Right lobe of liver (tissue), 6 donors: ENCODE measurements around the gene UROS. TPM values are rescaled to one million over a fixed set of nuclear protein-coding genes. Genes with fewer than 3 reads are reported as not detected.

Experiments used
- ATAC-seq, 4 donors: fragments of 200-7000 bp; cut with Tn5 transposase; one replicate each; pipeline ENCODE4 v1.9.1; 2020; ENCODE audit warnings: mild to moderate bottlenecking in 4 of 4, moderate library complexity in 4 of 4
- DNase-seq, 3 donors: peaks; one replicate each; pipeline ENCODE4 v3.0.0-alpha.2; 2020
- H3K27ac ChIP-seq, 3 donors: fragments of 200-600 bp; one replicate each; pipeline ENCODE4 v1.8.0; 2022
- H3K27me3 ChIP-seq, 2 donors: fragments of 200-600 bp; one replicate each; pipeline ENCODE4 v1.8.0; 2022
- H3K36me3 ChIP-seq, 4 donors: fragments of 200-600 bp; sonication (generic) in 1 of 4; one replicate each; pipeline versions ENCODE4 v1.5.1 to v1.8.0; 2017 to 2022; ENCODE audit warnings: control low read depth in 1 of 4
- H3K4me1 ChIP-seq, 4 donors: fragments of 200-600 bp; sonication (generic) in 1 of 4; one replicate each; pipeline versions ENCODE4 v1.5.1 to v1.8.0; 2017 to 2022; ENCODE audit warnings: control low read depth in 1 of 4
- H3K4me3 ChIP-seq, 3 donors: fragments of 200-600 bp; one replicate each; pipeline ENCODE4 v1.8.0; 2022
- H3K9me3 ChIP-seq, 4 donors: fragments of 200-600 bp; sonication (generic) in 1 of 4; one replicate each; pipeline versions ENCODE4 v1.5.1 to v1.8.0; 2017 to 2022; ENCODE audit warnings: control low read depth in 1 of 4
- POLR2A ChIP-seq: fragments of 450-650 bp; IDR thresholded peaks from one replicate; pipeline ENCODE4 v1.6.1; 2017; ENCODE audit warnings: antibody characterized with exemption, mild to moderate bottlenecking
- WGBS: methylation state at CpG from one replicate; pipeline ENCODE4 v1.1.6; 2018; ENCODE audit warnings: low coverage, low lambda C conversion rate; ENCODE audit not compliant: insufficient coverage; ENCODE audit errors: missing lambda C conversion rate; 5-methylcytosine and 5-hydroxymethylcytosine counted together
- intact Hi-C, 2 donors: fragments of 100-400 bp; cut with DNase I; formaldehyde crosslinking; loops; one replicate each; pipeline versions ENCODE4 v1.11.2 to v1.14.1; 2022
- total RNA-seq, 6 experiments: library from RNA; depleted of rRNA in 2 of 6; stranded (reverse); fragments of >200 nt in 2 of 6; fragmentation: NEBNext Ultra II Directional in 3 of 6; extraction: Animal tissue kit (Norgen Biotek cat#: 25700) in 3 of 6; gene quantifications; one replicate each; pipeline versions ENCODE4 v1.1.0 to v1.2.4, GENCODE V29; 2016 to 2023
- TF ChIP-seq, protein P1 (sequence below), 4 donors: fragments of 200-600 bp in 3 of 4; fragments of 450-650 bp in 1 of 4; IDR thresholded peaks; one replicate each; pipeline versions ENCODE4 v1.5.1 to v1.8.0; 2016 to 2022; ENCODE audit warnings: antibody characterized with exemption in 4 of 4, mild to moderate bottlenecking in 2 of 4
- donor health status: DM: no; HTN: yes; CAD: no.
- donor health status: DM: no; HTN: no; CAD: no.
- donor health status: DM: no; HTN: no; CAD: no.
- donor health status: DM: no; HTN: yes; CAD: no.
- donor health status: DM: no; HTN: yes; CAD: no.

Gene UROS
- total RNA-seq, 6 experiments from 2014 or later, result 23.5 to 52.5 (median 28.3) TPM

DNA sequence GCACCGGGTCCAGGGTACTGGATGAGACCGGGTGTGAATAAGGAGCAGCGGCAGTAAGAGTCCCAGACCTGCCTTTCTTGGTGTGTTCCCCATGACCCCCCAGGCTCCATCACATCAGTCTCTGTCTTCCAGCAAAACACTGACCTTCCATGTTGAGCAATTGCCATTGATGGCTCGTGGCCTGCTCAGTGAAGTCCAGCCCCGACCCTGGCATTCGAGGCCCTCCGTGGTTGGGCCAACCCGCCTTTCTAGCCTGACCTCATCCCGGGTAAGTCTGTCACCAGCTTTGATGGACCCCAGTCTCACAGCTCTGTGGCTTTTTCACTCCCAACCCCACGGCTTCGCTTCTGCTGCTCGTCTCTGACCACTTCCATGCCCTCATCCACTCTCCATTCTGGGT, 53.9 kb downstream of the UROS start:
- TF ChIP-seq, protein P1, sequence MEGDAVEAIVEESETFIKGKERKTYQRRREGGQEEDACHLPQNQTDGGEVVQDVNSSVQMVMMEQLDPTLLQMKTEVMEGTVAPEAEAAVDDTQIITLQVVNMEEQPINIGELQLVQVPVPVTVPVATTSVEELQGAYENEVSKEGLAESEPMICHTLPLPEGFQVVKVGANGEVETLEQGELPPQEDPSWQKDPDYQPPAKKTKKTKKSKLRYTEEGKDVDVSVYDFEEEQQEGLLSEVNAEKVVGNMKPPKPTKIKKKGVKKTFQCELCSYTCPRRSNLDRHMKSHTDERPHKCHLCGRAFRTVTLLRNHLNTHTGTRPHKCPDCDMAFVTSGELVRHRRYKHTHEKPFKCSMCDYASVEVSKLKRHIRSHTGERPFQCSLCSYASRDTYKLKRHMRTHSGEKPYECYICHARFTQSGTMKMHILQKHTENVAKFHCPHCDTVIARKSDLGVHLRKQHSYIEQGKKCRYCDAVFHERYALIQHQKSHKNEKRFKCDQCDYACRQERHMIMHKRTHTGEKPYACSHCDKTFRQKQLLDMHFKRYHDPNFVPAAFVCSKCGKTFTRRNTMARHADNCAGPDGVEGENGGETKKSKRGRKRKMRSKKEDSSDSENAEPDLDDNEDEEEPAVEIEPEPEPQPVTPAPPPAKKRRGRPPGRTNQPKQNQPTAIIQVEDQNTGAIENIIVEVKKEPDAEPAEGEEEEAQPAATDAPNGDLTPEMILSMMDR (IDR thresholded peaks at IDR 0.05), result no peak
- no peak for TF ChIP-seq POLR2A
- DNase-seq, result no peak

DNA sequence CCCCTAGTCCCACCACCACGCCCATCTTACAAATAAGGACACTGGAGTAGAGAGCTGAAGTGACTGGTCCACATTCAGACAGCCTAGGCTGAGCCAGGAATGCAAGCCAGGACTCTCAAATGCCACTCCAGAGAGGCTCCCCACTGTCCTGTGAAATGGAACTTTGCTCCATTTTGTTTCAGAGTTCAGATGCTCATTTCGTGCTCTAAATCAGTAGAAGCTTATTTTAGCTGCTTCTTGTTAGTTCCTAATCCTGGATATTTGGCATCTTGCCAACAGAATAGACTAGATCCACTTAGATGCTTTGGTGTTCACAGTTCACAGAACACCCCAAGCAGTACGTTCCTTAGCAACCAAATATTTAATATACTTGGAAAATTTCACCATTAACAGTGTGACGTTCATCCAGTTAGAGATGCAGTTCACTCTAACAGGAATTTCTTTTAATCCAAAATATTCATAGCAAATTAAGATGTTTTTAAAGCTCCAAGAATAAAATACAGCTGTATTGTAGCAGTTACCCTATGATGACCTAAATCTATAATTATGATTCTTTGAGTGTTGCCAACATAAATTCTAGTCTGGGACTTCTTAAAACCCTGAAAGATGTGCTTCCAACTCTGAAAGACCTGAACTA, 54.7 kb downstream of the UROS start:
- intact Hi-C loops, result no loop called here
- no peaks in the 10 kb centered on the region for H3K4me1 ChIP-seq
- peaks cover 0 to 13% (median 2%) of the 10 kb centered on the region in 4 donors for H3K36me3 ChIP-seq
- H3K27ac ChIP-seq, result no peak overlapping the region
- no peaks in the 10 kb centered on the region for H3K9me3 ChIP-seq
- no peak overlapping the region for H3K4me3 ChIP-seq
- no peaks in the 10 kb centered on the region for H3K27me3 ChIP-seq
- no peak for TF ChIP-seq POLR2A
- TF ChIP-seq, protein P1 (IDR thresholded peaks at IDR 0.05), result no peak
- DNase-seq (no peak), ATAC-seq (peak in 1 of 4 donors; percentile 17)
- WGBS, result 65% methylated on average over 4 of the region's 4 CpGs

More for the DNA sequence above, 53.9 kb downstream of the UROS start:
- intact Hi-C loops, result no loop called here
- no peak overlapping the region for H3K4me3 ChIP-seq
- H3K4me1 ChIP-seq, result no peaks in the 10 kb centered on the region
- no peak overlapping the region for H3K27ac ChIP-seq
- peaks cover 0 to 5% (median 0%) of the 10 kb centered on the region in 4 donors for H3K36me3 ChIP-seq
- no peak for ATAC-seq
- no peaks in the 10 kb centered on the region for H3K27me3 ChIP-seq
- H3K9me3 ChIP-seq, result no peaks in the 10 kb centered on the region
- WGBS, result 80% methylated on average over 1 of the region's 12 CpGs

DNA sequence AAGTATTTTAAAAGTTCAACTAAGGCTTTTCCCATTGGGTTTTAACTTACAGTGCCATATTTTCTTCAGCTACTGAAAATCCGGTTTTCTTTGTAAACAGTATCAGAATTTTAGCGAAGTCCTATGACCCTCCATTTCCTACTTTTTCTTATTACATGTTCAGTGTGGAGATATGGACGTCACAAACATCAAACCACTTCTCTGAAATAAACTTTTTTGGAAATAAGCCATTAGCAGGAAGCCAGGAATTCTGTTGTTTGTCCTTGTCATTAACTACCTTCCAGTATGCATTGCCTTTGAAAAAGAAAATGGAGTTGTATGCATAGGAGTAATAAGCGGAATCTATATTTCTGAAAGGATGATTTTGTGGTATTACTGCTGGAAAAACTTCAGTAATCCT, 56.5 kb downstream of the UROS start:
- Histone ChIP-seq H3K9me3 (no peaks in the 10 kb centered on the region), H3K36me3 (peaks cover 0 to 18% (median 6%) of the 10 kb centered on the region in 4 donors), H3K27me3 (no peaks in the 10 kb centered on the region), H3K4me3 (no peak overlapping the region), H3K4me1 (no peaks in the 10 kb centered on the region), H3K27ac (no peak overlapping the region)
- TF ChIP-seq, protein P1 (IDR thresholded peaks at IDR 0.05), result no peak
- TF ChIP-seq POLR2A, result no peak
- intact Hi-C loops, result no loop called here
- DNase-seq (no peak), ATAC-seq (peak in 1 of 4 donors; percentile 34)
- WGBS, result 74% methylated on average over 4 of the region's 4 CpGs

DNA sequence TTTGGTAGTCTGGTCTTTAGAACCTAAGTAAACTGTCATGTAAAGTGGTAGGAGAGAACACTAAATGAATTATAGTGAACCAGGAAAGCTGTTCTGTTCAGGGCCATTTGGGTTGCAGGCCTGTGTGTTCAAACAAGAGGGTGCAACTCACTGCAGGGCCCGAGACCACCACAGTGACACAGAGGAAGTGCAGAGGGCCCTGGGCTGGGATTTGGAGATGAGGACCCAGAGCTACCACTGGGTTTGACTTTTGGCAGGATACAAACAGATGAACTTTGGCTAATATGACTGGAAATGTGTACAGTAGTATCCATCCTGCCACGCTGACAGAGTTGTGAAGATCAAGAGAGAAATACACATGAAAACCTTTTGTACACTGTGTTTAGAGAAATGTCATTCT, 57.2 kb downstream of the UROS start:
- H3K36me3 ChIP-seq, result peaks cover 0 to 18% (median 6%) of the 10 kb centered on the region in 4 donors
- intact Hi-C loops, result no loop called here
- 100% methylated on average over 1 of the region's 2 CpGs for WGBS
- no peak overlapping the region for H3K27ac ChIP-seq
- H3K27me3 ChIP-seq, result no peaks in the 10 kb centered on the region
- H3K9me3 ChIP-seq, result no peaks in the 10 kb centered on the region
- ATAC-seq (no peak), DNase-seq (no peak)
- no peak for TF ChIP-seq POLR2A
- TF ChIP-seq, protein P1 (IDR thresholded peaks at IDR 0.05), result no peak
- no peak overlapping the region for H3K4me3 ChIP-seq
- H3K4me1 ChIP-seq, result no peaks in the 10 kb centered on the region
